Measurements from ENCODE around the gene SPATA13. TPM values are rescaled to one million over a fixed set of nuclear protein-coding genes. Genes with fewer than 3 reads are reported as not detected.
A peak's percentile ranks its signal among the peaks of the same experiment; 100 is the strongest.

Gene SPATA13
- total RNA-seq, 1 donor from 2014 or later = 20.1 TPM

DNA sequence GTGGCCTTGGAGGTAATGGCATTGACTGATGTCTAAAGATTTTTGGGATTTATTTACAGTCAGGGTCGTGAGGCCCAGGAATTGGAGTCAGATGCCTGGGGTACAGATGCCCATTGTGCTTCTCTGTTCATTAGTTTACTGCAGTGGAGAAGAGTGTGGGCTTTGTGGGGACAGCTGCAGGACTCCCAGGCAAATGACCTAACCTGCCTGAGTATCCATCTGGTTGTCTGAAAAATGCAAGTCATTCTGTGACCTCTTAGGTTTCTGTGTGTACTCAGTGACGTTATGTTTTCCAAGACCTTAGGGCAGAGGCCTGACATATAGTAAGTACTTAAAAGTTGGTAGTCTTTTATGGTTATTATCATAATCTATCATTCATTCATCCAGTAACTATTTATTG is 60.5 kb downstream of the SPATA13 start:
- TF ChIP-seq POLR2AphosphoS5 (IDR thresholded peaks at IDR 0.05; ENCODE audit: insufficient read depth in 1 of 2, low read depth in 1 of 2) (no peak), POLR2A (IDR thresholded peaks at IDR 0.05) (no peak)
- TF ChIP-seq, protein P1, sequence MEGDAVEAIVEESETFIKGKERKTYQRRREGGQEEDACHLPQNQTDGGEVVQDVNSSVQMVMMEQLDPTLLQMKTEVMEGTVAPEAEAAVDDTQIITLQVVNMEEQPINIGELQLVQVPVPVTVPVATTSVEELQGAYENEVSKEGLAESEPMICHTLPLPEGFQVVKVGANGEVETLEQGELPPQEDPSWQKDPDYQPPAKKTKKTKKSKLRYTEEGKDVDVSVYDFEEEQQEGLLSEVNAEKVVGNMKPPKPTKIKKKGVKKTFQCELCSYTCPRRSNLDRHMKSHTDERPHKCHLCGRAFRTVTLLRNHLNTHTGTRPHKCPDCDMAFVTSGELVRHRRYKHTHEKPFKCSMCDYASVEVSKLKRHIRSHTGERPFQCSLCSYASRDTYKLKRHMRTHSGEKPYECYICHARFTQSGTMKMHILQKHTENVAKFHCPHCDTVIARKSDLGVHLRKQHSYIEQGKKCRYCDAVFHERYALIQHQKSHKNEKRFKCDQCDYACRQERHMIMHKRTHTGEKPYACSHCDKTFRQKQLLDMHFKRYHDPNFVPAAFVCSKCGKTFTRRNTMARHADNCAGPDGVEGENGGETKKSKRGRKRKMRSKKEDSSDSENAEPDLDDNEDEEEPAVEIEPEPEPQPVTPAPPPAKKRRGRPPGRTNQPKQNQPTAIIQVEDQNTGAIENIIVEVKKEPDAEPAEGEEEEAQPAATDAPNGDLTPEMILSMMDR (IDR thresholded peaks at IDR 0.05) = no peak
- H3K36me3 ChIP-seq = no peaks in the 10 kb centered on the region
- intact Hi-C loops (cut with DNase I) = loop anchor here (5.0 to 10.0 kb wide), 2 partner anchors 199 to 306 kb away; no protein-coding TSS in a partner anchor
- H3K27ac ChIP-seq = no peak overlapping the region
- H3K4me1 ChIP-seq = peaks cover 23% of the 10 kb centered on the region
- no peaks in the 10 kb centered on the region for H3K9me3 ChIP-seq
- H3K27me3 ChIP-seq = no peaks in the 10 kb centered on the region
- no peak overlapping the region for H3K4me3 ChIP-seq
- DNase-seq (ENCODE audit: extremely low spot score in 2 of 2) = no peak

DNA sequence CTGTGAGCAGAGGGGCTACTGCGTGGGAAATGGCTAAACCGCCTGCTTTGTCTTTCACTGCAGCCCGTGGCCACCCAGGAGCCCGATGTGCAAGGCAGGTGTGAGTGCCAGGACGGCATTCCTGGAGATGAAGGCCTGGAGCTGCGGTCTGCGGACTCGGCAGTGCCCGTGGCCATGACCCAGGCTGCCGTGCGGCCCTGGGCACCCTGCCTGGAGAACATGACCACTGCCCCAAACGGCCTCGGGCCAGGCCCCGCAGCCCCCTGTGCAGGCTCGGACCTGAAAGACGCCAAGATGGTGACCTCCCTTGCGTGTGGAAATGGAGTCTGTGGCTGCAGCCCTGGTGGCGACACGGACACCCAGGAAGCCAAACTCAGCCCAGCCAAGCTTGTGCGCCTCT is 62.2 kb downstream of the SPATA13 start:
- H3K27me3 ChIP-seq = no peaks in the 10 kb centered on the region
- no peaks in the 10 kb centered on the region for H3K36me3 ChIP-seq
- peak in 1 of 2 donors; percentile 78 for DNase-seq (ENCODE audit: extremely low spot score in 2 of 2)
- intact Hi-C loops (cut with DNase I) = loop anchor here (5.0 to 10.0 kb wide), 2 partner anchors 200 to 308 kb away; no protein-coding TSS in a partner anchor
- no peak overlapping the region for H3K4me3 ChIP-seq
- H3K4me1 ChIP-seq = peaks cover 16% of the 10 kb centered on the region
- TF ChIP-seq, protein P1 (IDR thresholded peaks at IDR 0.05) = no peak
- no peak for TF ChIP-seq POLR2A (IDR thresholded peaks at IDR 0.05)
- no peak for TF ChIP-seq POLR2AphosphoS5 (IDR thresholded peaks at IDR 0.05; ENCODE audit: insufficient read depth in 1 of 2, low read depth in 1 of 2)
- no peak overlapping the region for H3K27ac ChIP-seq
- H3K9me3 ChIP-seq = no peaks in the 10 kb centered on the region

DNA sequence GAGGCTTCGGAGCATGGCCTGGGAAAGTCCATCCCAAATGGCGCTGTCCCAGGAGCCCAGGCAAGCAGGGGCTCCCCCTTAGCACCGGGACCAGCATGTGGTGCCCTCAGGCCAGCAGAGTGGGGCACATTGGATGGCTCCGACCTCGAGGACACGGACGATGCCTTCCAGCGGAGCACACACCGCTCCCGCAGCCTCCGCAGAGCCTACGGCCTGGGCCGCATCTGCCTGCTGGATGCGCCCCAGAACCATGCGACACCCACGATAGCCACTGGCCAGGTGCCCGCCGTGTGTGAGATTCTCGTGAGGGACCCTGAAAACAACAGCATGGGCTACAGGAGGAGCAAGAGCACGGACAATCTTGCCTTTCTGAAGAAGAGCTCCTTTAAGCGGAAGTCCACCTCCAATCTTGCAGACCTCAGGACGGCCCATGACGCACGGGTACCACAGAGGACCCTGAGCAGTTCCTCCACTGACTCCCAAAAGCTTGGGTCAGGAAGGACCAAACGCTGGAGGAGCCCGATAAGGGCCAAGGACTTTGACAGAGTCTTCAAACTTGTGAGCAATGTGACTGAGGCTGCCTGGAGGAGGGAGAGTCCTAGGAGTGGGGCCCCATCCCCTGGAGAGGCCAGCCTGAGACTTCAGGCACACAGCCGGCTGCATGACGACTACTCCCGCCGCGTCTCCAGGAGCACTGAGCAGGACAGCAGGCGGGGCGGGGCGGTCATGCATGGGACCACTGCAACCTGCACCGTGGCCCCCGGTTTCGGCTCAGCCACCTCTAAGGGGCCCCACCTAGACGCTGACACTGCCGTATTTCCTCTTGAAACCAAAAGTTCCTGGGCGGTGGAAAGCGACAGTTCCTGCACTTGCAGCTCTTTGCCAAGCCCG is 63.1 kb downstream of the SPATA13 start:
- Histone ChIP-seq H3K9me3 (no peaks in the 10 kb centered on the region), H3K27ac (no peak overlapping the region), H3K27me3 (no peaks in the 10 kb centered on the region), H3K36me3 (no peaks in the 10 kb centered on the region), H3K4me1 (peaks cover 8% of the 10 kb centered on the region), H3K4me3 (no peak overlapping the region)
- TF ChIP-seq, protein P1 (IDR thresholded peaks at IDR 0.05) = no peak
- TF ChIP-seq POLR2AphosphoS5 (IDR thresholded peaks at IDR 0.05; ENCODE audit: insufficient read depth in 1 of 2, low read depth in 1 of 2) (no peak), POLR2A (IDR thresholded peaks at IDR 0.05) (no peak)
- intact Hi-C loops (cut with DNase I) = loop anchor here (5.0 to 10.0 kb wide), 2 partner anchors 201 to 309 kb away; no protein-coding TSS in a partner anchor
- DNase-seq (ENCODE audit: extremely low spot score in 2 of 2) = peak in 1 of 2 donors; percentile 80

DNA sequence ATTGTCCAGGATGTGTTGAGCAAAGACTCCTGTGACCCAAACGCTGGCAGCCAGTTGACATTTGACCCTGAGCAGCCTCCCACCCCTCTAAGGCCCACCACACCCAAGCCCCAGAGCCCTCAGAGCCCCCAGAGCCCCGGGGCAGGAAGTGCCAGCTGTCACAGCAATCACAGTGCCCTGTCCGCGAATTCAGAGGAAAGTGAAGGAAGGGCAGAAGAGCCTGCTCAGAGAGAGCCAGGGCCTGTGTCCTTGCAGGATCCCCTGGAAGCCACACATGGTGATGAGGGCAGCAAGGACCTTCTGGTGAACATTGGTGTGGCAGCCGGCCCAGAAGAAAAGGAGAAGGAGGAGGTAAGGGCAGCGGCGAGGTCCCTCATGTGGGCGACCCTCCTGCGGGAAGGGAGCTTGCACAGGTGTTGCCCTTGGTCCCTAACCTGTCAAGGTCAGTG is 63.7 kb downstream of the SPATA13 start:
- Histone ChIP-seq H3K4me3 (no peak overlapping the region), H3K4me1 (peaks cover 7% of the 10 kb centered on the region), H3K27me3 (no peaks in the 10 kb centered on the region), H3K27ac (no peak overlapping the region), H3K9me3 (no peaks in the 10 kb centered on the region), H3K36me3 (no peaks in the 10 kb centered on the region)
- TF ChIP-seq, protein P1 (IDR thresholded peaks at IDR 0.05) = no peak
- TF ChIP-seq POLR2AphosphoS5 (IDR thresholded peaks at IDR 0.05; ENCODE audit: insufficient read depth in 1 of 2, low read depth in 1 of 2) (no peak), POLR2A (IDR thresholded peaks at IDR 0.05) (no peak)
- intact Hi-C loops (cut with DNase I) = loop anchor here (5.0 to 10.0 kb wide), 2 partner anchors 202 to 309 kb away; no protein-coding TSS in a partner anchor
- DNase-seq (ENCODE audit: extremely low spot score in 2 of 2) = peak in 1 of 2 donors; percentile 82

All from vagina (tissue), 2 donors.